GM21737 (cell line): ENCODE data around the gene CALY.

Experiments used
- ATAC-seq: cut with Tn5 transposase; IDR thresholded peaks from one replicate; pipeline ENCODE4 v1.9.1; 2021; ENCODE audit warnings: mild to moderate bottlenecking, moderate library complexity; ENCODE audit not compliant: unreplicated experiment

Gene CALY

GRCh38 chr10:133312769-133313145 is 23.9 kb downstream of the CALY start:
- no peak for ATAC-seq

GRCh38 chr10:133312016-133312768 is 24.5 kb downstream of the CALY start:
- ATAC-seq, result no peak

DNA sequence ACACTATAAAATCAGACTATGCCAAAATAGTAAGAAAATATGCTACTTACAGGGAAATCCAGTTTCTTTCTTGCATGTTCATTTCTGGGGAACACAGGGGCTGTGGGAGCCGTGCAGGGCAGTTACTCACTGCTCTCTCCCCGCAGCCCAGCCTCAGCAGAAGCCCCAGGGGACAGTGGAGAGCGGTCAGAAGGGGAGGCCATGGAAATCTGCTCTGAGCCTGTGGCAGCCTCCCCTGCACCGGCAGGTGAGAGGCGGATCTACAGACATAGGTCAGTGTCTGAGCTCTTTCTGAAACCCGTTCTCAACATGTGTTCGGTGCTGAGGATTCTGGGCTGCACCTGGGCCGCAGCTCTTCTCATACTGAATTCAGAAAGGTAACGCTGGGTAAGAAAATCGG is 25.1 kb downstream of the CALY start:
- no peak for ATAC-seq

DNA sequence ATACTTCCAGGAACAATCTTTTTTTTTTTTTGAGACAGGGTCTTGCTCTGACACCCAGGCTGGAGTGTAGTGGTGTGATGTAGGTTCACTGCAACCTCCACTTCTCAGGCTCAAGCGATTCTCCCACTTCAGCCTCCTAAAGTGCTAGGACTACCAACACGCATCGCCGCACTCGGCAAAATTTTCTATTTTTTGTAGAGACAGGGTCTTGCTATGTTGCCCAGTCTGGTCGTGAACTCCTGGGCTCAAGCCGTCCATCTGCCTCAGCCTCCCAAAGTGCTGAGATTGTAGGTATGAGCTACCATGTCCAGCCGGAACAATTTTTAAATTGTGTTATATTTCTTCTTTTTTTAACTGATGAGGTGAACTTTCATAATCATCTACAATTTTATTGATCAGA is 25.9 kb downstream of the CALY start:
- ATAC-seq, result no peak

GRCh38 chr10:133310399-133310755 is 26.3 kb downstream of the CALY start:
- ATAC-seq, result no peak

DNA sequence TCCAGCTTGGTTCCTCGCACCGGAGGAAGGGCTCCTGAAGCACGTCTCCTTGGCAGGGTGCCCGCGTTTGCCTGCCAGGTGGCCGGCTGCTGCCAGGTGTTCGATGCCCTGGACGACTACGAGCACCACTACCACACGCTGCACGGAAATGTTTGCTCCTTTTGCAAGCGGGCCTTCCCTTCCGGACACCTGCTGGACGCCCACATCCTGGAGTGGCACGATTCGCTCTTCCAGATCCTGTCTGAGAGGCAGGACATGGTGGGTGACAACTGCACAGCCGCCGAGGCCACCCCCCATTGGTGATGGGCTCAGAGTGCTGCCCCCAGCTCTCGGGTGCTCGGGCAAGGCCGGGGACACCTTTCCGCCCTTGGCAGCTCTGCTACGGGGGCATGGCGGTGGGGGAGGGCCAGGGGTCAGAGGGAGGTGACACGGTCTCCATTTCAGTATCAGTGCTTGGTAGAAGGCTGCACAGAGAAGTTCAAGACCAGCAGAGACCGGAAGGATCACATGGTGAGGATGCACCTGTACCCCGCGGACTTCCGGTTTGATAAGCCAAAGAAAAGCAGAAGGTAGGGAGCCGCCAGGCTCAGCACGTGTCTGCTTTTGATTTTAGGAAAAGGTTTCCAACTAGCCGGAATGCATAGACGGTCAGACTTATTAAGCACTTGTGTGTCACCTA is 26.8 kb downstream of the CALY start:
- ATAC-seq, result no peak

DNA sequence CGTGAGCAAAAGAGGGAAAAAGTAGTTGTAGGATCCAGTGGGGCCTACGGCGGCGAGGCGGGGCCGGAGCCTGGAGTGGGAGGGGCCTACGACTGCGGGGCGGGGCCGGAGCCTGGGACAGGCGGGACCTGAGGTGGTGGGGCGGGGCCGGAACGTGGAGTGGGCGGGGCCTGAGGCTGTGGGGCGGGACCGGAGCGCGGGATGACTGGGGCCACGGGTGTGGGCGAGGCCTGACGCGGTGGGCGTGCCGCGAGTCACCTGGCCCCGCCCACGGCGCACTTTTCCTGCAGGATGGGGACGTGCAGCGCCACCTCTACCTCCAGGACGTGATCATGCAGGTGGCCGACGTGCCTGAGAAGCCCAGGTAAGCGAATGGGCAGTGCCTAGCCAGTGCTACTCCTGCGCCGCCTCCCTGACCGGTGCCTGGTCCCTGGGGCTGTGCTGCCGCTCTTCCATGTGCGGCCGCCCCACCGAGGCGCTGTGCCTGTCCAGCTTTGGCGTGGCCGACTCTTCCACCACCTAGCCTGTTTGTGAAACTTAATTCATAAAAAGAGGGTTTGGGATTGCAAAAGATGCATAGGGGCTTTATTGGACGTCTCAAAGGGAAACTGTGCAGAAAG is 27.5 kb downstream of the CALY start:
- peak; percentile 59 for ATAC-seq

GRCh38 chr10:133308421-133309099 is 28.1 kb downstream of the CALY start, which contains the start of the genes TUBGCP2 and ZNF511:
Gene TUBGCP2 (minus strand): TSS chr10:133308872. CDS start chr10:133302941, 5,931 bp downstream.
Gene ZNF511 (plus strand): TSS chr10:133308914. CDS start chr10:133308944, 30 bp downstream.
- peak; percentile 59 for ATAC-seq

- peak; percentile 39 for ATAC-seq
Observed at GRCh38 chr10:133307776-133308420, 28.8 kb downstream of the CALY start.

- no peak for ATAC-seq
Observed at GRCh38 chr10:133306941-133307379, 29.7 kb downstream of the CALY start.

- no peak for ATAC-seq
Observed at GRCh38 chr10:133306097-133306476, 30.6 kb downstream of the CALY start.

- ATAC-seq, result no peak
Observed at GRCh38 chr10:133303206-133303605, 33.5 kb downstream of the CALY start.

DNA sequence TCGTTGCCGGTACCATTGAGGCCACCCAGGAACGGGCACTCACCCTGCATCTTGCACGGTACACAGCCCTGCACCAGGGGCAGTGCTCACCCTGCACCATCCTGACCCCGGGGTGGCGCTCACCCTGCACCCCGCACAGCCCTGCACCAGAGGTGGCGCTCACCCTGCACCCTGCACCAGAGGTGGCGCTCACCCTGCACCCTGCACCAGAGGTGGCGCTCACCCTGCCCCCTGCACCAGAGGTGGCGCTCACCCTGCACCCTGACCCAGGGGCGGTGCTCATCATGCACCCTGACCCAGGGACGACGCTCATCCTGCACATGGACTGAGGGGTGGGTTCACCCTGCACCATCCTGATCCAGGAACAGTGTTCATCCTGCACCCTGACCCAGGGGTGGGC is 34.5 kb downstream of the CALY start:
- ATAC-seq, result no peak

GRCh38 chr10:133299738-133300137 is 37.0 kb downstream of the CALY start:
- no peak for ATAC-seq

- ATAC-seq, result no peak
Observed at GRCh38 chr10:133299224-133299623, 37.5 kb downstream of the CALY start.

- ATAC-seq, result no peak
Observed at GRCh38 chr10:133298466-133298865, 38.2 kb downstream of the CALY start.

- ATAC-seq, result no peak
Observed at GRCh38 chr10:133297504-133297903, 39.2 kb downstream of the CALY start.

- ATAC-seq, result no peak
Observed at GRCh38 chr10:133295426-133296320, 41.0 kb downstream of the CALY start.

GRCh38 chr10:133294189-133294588 is 42.5 kb downstream of the CALY start:
- ATAC-seq, result no peak

DNA sequence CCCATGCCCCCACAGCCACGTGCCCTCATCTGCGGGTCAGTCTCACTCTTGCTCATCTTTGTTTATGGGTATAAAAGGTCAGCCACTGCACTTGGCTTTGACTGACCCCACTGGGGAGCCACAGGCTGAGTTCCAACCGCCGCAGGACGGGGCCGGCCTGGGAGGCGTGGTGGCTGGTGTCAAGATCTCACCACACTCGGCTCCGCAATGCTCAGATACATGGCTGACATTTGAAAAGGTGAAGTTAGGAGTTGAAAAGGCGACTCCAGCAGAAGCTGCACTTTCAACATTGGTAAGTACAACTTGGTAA is 42.9 kb downstream of the CALY start:
- no peak for ATAC-seq
